Anterior cingulate cortex (tissue), 58 donors: ENCODE measurements around the gene VWA8.
"Not testable (repeated sequence)": the region's sequence is repeated elsewhere in the genome, so short reads cannot be mapped to it uniquely, and the experiment has no call there.

ENCODE experiments used
- DNase-seq, 58 donors: peaks; one replicate each; lab custom pipeline; 2025; lab: John Stamatoyannopoulos, UW

VWA8 gene

DNA sequence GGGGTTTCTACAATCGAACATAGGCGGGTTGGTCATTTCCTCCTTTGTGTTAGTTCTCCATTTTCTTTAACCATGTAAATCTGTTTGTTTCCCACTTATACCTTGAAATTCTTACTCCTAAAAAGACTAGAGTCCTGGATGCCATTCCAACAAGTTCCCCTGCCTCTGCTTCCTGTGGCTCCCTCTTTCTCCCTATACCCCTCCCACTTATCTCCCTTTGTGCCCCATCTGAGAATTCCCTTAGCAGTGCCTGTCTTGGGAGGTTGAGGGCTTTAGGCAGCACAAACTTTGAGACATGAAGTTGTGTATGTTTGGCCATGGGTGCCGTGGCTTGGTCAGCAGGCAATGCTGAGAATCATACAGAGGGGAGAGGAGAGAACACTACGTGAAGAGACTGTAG is 327.1 kb downstream of the VWA8 start:
- DNase-seq, result no peak

DNA sequence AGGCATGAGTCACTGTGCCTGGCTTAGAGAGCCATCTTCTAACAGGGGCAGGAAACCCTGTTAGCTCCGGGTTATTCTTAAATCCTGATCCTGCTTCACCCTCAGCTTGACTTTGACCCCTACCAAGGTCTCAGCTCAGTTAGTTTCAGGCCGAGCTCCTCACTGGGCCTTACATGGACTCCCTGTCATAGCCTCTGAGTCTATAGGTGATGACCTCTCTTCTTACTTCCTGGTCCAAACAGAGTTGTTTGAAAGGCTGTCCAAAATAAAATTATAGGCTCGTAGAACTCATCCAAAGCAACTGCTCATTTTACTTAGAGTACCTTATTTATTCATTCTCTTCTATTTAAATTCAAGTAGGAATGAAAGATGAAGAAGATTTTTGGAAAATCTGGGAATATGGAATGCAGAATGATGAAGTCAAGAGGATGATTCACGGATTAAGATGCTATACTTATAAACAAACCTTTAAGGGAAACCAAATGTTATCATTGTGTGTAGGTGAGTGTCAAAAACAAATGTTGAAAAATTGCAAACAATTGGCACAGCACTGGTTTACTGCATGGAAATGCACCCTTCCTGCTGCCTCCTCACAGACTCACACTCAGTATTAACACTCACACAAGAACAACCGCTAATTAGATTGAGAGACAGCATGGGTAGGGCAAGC is 329.5 kb downstream of the VWA8 start:
- DNase-seq, result no peak

DNA sequence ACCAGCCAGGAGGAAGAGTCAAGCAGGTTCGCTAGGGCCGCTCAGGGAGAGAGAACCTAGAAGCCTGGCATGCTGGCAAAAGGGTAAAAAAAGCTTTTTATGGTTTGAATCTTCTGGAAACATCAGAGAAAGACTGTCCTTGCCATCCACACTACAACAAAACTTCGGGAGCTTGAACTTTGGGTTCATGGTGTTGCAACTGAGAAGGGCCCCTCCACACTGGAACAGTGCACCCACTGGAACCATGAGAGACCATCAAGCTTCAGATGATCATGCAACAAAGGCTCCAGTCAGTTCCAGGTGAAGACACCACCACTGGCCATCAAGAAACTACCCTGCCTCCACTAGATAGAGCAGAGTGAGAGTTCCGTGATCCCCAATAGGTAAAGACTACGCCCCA is 333.5 kb downstream of the VWA8 start:
- DNase-seq, result no peak

DNA sequence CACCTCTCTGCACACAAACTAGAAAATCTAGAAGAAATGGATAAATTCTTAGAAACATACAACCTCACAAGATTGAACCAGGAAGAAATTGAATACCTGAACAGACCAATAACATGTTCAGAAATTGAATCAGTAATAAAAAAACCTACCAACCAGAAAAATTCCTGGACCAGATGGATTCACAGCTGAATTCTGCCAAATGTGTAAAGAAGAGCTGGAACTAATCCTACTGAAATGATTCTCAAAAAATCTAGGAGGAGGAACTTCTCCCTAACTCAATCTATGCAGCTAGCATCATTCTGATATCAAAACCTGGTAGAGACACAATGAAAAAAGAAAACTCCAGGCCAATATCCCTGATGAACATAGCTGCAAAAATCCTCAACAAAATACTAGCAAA is 336.9 kb downstream of the VWA8 start:
- no peak for DNase-seq

DNA sequence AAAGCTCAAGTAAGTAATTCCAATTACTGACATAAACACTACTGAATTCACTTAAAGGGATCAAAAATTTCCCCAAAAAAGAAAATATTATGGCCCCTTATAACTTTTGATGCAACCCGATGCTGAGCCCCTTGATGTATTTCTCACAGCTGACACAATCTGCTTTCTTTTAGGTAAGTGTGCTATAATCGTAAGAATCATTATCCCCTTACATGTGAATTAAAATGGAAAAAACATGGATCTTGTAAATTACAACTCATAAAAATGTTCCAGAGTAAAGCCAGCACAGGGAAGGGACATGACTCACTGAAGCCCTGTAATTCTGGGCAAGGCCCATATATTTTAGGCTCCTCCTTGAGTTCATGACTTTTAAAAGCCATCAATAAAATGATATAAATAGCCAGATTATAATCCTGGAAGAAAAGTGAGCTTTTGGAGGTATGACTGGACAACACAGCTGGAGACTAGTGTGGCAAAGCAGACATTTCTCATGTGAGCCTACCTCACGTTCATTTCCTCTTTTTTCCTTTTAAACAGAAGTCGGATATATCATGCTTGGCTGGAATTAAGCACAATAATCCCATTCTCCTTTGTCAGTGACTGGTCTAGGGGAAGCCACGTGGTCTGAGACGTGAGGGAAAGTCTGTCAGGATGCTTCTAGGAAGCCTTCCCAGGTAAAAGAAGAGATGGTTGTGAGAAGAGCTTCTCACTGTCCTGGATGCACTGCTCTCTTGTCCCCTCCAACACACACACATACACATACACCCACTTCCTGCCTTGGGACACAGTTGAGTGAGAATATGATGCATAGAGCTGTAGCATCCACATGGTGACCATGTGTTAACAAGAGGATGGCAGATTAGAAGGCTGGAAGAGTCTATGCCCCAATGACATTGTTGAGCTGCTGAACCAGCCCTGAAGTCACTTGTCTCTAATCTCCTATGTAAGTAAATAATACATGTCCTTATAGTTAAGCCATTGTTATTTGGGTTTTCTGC is 338.2 kb downstream of the VWA8 start:
- no peak for DNase-seq

DNA sequence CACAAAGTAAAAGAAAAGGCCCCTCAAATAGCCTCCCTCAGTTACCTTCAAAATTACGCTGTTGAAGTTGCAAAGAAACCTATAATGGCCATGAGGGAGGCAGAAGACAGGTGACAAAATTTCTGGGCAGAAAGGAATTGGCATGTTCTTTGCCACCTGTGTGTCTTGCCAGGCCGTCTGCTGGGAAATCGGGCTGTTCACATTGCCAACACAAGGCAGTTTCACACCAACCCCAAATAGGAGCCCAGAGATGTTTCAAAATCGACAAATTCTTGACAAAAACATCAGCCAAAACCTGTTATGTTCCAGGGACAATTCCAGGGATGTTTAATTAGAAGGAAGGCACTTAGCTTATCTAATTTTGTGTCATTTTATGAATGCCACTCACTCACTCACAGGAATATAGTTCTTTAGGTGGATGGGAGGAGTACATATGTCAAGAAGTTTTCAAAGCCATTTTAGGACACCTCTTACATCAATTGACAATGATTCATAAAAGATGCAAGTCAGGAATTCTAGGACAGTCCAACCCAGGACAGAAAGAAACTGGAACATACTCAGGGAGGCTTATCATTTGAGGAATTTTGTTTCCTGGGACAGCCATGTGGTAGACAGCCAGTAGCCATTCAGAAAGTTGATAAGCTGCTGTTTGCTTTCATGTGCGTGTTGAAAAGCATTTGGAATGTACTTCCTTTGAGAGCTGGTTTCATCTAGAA is 339.0 kb downstream of the VWA8 start:
- peak in 2 of 58 donors; percentile 0 to 3 for DNase-seq

DNA sequence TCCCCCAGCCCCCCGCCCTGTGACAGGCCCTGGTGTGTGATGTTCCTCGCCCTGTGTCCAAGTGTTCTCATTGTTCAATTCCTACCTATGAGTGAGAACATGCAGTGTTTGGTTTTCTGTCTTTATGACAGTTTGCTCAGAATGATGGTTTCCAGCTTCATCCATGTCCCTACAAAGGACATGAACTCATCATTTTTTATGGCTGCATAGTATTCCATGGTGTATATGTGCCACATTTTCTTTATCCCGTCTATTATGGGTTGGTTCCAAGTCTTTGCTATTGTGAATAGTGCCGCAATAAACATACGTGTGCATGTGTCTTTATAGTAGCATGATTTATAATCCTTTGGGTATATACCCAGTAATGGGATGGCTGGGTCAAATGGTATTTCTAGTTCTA is 343.3 kb downstream of the VWA8 start:
- DNase-seq, result not testable (repeated sequence)

DNA sequence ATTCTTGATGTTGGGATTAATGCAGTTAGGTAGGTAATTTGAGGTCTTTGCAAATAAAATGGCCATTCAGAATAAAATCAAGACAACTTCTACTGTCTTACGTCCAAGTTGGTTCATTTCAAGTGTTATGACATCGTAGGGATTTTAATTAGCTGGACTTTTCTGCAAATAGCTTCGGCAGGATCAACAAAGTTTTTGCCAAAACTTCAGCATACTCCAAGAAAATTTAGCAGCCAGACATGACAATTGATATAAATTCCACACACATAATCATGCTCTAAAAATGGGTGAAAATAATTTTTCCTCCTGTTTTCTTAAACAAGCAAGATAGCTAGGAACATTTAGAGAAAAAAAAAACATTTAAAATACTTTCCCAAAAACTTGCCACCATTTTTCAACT is 344.8 kb downstream of the VWA8 start:
- DNase-seq, result no peak

DNA sequence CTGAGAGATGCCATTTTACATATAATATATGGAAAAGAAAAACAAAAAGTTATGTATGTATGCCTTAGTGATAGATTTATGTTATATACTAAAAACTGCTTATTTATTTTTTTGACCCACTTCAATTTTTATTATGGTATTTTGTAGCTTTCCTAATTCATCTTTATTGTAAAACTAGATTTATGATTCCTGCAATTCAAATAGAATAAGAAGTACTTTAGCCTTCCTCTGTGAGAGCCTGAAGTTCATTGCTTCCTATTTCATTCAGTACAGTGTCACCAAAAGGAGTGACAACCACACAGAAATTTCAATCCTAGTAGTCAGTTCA is 345.4 kb downstream of the VWA8 start:
- DNase-seq, result no peak

DNA sequence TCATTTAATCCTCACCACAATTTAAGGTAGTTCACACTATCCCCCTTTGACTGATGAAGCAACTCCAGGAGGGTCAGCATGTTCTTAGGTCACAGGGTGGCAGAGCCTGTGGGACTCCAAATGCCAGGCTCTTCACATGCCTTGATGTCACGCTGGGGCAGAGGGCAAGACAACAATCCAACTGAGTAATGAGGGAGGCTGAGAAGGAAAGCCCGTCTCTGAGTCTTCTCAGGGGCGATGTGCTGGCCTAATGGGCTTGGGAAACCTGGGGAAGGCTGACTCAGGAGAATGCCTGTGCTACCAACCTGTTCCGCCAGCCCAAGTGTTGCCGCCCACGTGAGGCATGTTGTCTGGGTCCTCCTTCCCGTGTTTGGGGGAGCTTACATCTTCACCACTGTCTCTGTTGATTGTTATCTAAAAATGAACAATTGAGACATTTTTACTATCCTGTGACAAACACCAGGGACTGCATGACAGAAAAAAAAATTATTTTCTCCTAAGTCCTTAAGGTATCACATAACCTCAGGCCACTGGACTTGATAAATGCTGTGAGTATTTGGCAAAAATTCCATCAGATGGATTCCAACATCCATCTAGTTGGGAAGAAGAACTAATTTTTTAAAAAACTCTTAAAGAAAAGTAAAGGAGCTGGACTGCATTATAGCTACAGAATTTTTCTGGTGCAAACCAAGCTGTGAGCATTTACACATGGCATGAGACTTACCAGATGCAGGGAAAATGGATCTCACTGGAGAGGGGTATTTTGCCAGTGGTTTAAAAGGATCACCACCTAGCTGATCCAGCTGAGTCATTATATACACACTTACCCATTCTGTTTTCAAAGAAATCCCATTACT is 346.0 kb downstream of the VWA8 start:
- no peak for DNase-seq

DNA sequence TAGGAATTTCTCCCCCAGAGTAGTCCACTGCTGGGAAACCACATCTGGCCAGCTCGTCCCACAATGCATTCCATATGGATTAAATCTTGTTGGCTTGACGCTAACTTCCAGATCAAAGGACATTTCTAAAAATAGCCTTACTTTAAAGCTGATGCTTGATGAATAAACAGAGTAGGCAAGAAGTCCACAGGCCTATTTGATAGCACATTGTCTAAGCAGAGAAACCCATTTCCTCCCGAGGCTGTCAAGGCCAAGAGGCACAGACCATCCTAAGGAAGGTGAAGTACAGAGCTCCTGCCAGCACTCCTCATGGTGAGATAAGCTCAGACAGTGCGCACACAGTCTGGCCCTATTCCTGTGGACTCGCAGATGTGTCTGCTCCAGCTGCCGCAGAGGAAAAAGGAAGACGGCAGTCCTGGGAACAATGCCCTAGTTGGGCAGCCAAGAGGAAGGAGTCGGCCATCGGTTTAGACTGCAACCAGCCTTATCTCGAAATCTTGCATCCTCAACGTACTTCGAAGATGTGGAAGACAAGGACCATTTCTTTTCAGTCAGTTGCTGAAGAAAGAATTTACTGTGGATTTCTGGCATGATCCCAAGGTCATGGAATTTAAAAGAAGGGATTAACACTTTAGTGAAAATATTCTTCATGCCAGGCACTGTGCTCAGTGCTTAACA is 346.8 kb downstream of the VWA8 start:
- DNase-seq, result peak in 9 of 58 donors; percentile 3 to 34 (median 6)

DNA sequence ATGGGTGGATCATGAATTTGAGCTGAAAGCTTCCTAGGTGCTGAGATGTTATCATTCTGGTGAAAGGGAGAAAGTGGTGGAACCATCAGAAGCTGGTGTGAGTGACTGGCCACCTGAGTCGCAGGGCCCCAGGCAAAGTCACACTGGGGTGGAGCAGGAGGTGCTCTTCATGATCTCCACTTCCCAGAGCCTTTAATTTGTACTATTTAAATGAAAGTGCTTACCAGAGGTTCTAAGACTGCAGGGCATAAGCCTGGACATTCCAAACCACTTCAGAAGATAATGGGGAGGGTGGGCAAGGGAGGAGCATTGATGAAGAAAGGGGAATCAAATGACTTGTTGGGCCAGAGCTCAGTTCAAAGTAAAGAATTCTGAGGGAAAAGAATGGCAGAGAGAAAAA is 347.4 kb downstream of the VWA8 start:
- DNase-seq, result no peak

DNA sequence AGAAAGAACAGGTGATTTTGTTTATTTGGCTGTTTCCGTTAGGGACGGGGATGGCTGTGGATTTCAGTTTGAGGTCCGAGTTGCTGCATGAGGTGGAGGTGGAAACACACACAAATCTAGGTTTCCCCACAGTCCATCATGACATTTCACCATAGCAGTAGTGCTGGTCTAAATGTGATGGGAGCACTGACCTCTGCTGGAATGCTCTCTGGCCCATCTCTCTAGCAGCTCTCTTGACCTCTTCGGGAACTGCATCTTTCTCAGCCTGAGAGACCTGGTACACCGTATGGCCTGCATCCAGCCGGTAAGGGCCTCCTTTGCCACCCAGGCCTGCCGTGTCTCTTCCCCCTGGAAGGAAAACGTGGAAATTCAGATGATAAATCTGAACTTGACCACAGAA is 349.5 kb downstream of the VWA8 start:
- DNase-seq, result peak in 13 of 58 donors; percentile 4 to 45 (median 13)

DNA sequence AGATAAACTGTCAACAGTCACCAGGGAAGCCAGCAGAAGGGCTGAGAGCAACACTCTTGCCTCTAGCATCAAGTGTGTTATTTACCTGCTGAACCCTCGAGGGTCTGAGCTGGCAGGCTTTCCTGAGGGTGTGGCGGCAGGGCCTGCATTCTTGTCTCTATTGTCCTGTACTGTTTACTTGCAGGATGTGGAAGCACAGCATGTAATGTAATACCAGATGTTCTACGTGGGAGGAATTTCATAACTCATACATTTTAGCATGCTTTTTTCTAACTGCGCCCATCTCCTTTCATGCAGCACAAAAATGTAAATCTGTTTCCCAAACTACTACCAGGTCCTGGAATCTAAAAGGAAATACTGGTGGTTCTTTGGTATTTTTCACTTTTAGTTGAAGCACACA is 350.5 kb downstream of the VWA8 start:
- peak in 1 of 58 donors; percentile 5 for DNase-seq

DNA sequence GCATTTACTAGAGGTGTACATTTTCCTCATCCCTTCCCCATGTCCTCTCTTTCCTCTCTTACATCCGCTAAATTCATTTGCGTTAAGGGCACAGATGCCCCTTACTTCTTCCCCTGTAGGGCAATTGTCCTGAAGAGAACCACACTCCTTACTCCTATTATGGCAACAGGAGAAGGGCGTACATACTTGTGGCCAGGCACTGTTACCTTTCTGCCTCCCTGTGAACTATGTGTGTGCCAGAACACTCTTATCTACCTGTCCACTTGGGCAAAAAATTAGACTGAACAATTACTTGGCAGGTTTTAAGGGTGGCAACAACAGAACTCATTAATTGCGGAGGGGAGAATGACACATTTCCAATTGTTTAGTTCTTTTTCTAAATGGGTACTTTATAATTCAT is 351.1 kb downstream of the VWA8 start:
- DNase-seq, result no peak

DNA sequence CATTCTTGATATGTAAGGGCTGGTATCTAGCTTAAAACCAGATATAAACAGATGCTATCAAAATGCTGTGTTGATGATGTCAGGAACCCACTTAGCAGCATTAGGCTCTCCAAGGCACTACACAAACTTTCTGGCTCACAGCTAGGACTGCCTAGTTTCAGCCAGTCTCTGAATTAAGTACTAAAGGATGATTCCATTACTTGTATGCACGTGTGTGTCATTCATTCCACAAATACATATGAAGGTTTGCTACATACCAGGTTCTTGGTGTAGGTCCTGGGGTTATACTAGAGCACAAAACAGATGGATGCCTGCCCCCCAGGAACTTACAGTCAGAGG is 352.1 kb downstream of the VWA8 start:
- no peak for DNase-seq

DNA sequence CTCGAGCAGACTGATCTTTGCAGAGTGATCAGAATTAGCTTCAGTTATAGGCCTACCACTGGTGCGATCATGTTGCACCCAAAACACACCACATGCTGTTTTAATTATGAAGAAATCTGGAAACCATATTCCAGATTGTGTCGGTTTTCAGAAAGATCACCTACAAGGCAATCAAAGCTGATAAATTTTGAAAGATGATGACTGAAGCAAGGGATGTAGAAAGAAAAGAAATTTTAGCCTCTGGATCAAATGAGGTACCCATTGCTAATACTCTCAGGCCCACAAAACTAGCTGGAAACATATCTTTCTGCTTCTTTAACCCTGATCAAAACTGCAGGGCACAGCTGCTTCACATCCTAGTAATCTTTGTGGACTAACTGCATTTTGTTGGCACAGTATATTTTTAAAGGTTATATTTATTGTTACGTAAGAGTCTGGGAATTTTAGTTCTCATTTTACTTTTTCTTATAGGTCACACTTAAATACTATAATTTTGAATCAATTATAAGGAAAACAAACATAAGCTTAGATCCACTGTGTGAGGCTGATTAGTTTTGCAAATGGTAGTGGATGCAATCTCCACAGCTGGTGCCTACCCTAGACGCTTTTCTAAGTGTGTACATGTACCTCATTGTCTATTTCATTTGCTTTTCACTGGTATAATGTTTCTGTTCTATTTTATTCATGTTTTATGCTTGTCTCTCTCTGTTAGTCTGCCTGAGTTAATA is 352.6 kb downstream of the VWA8 start:
- DNase-seq, result no peak

DNA sequence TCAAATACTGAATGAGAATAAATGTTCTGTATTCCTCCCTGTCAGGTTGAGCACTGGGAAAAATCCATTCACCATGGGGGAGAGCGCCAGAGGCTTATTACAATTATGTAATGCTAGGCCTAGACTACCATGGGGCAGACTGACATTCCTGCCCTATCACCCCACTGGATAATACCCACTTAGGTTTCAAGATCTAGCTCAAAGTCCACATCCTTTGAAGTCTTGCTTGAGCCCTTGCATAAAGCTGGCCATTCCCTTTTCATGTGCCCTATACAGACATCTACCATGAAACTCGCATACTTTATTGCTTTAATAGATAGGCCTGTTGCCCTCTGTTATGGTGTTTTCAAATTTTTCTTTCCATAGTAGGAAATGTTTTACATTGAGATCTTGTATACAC is 354.3 kb downstream of the VWA8 start:
- DNase-seq, result no peak
